ENCODE measurements around the gene CDKAL1. TPM values are rescaled to one million over a fixed set of nuclear protein-coding genes. Genes with fewer than 3 reads are reported as not detected.

Gene CDKAL1
- total RNA-seq, 1 donor from 2014 or later: 9.6 TPM

GRCh38 chr6:21171801-21172200 lies 637.5 kb downstream of the CDKAL1 start:
- no peak for DNase-seq (ENCODE audit: low spot score)
- Mint-ChIP-seq H3K36me3 (ENCODE audit: low read depth) (no peaks in the 10 kb centered on the region), H3K27ac (ENCODE audit: unreplicated experiment) (no peak overlapping the region), H3K9me3 (ENCODE audit: low read depth) (no peaks in the 10 kb centered on the region), H3K27me3 (ENCODE audit: low read depth) (no peaks in the 10 kb centered on the region), H3K4me3 (ENCODE audit: unreplicated experiment) (no peak overlapping the region), H3K4me1 (ENCODE audit: low read depth) (peaks cover 7% of the 10 kb centered on the region)
- TF ChIP-seq CTCF (IDR thresholded peaks at IDR 0.05): no peak

- H3K4me1 Mint-ChIP-seq (ENCODE audit: low read depth): peaks cover 7% of the 10 kb centered on the region
- no peak for TF ChIP-seq CTCF (IDR thresholded peaks at IDR 0.05)
- no peak overlapping the region for H3K27ac Mint-ChIP-seq (ENCODE audit: unreplicated experiment)
- H3K27me3 Mint-ChIP-seq (ENCODE audit: low read depth): no peaks in the 10 kb centered on the region
- no peak for DNase-seq (ENCODE audit: low spot score)
- H3K4me3 Mint-ChIP-seq (ENCODE audit: unreplicated experiment): no peak overlapping the region
- H3K36me3 Mint-ChIP-seq (ENCODE audit: low read depth): no peaks in the 10 kb centered on the region
- H3K9me3 Mint-ChIP-seq (ENCODE audit: low read depth): no peaks in the 10 kb centered on the region
These were observed 638.8 kb downstream of the CDKAL1 start for GRCh38 chr6:21173031-21173430.

GRCh38 chr6:21173678-21174077 lies 639.4 kb downstream of the CDKAL1 start:
- Mint-ChIP-seq H3K4me3 (ENCODE audit: unreplicated experiment) (no peak overlapping the region), H3K27me3 (ENCODE audit: low read depth) (no peaks in the 10 kb centered on the region), H3K9me3 (ENCODE audit: low read depth) (no peaks in the 10 kb centered on the region), H3K27ac (ENCODE audit: unreplicated experiment) (no peak overlapping the region), H3K36me3 (ENCODE audit: low read depth) (no peaks in the 10 kb centered on the region), H3K4me1 (ENCODE audit: low read depth) (peaks cover 7% of the 10 kb centered on the region)
- TF ChIP-seq CTCF (IDR thresholded peaks at IDR 0.05): no peak
- no peak for DNase-seq (ENCODE audit: low spot score)

GRCh38 chr6:21176197-21176596 lies 641.9 kb downstream of the CDKAL1 start:
- H3K27ac Mint-ChIP-seq (ENCODE audit: unreplicated experiment): no peak overlapping the region
- no peaks in the 10 kb centered on the region for H3K9me3 Mint-ChIP-seq (ENCODE audit: low read depth)
- no peak overlapping the region for H3K4me3 Mint-ChIP-seq (ENCODE audit: unreplicated experiment)
- no peak for DNase-seq (ENCODE audit: low spot score)
- peaks cover 3% of the 10 kb centered on the region for H3K36me3 Mint-ChIP-seq (ENCODE audit: low read depth)
- no peaks in the 10 kb centered on the region for H3K27me3 Mint-ChIP-seq (ENCODE audit: low read depth)
- no peak for TF ChIP-seq CTCF (IDR thresholded peaks at IDR 0.05)
- H3K4me1 Mint-ChIP-seq (ENCODE audit: low read depth): peaks cover 7% of the 10 kb centered on the region

- Mint-ChIP-seq H3K4me3 (ENCODE audit: unreplicated experiment) (no peak overlapping the region), H3K4me1 (ENCODE audit: low read depth) (no peaks in the 10 kb centered on the region)
These were observed 645.9 kb downstream of the CDKAL1 start for GRCh38 chr6:21180155-21180554.

More at GRCh38 chr6:21180155-21180554, 645.9 kb downstream of the CDKAL1 start:
- peaks cover 3% of the 10 kb centered on the region for H3K36me3 Mint-ChIP-seq (ENCODE audit: low read depth)
- no peak overlapping the region for H3K27ac Mint-ChIP-seq (ENCODE audit: unreplicated experiment)
- DNase-seq (ENCODE audit: low spot score): no peak
- TF ChIP-seq CTCF (IDR thresholded peaks at IDR 0.05): no peak
- H3K9me3 Mint-ChIP-seq (ENCODE audit: low read depth): no peaks in the 10 kb centered on the region
- no peaks in the 10 kb centered on the region for H3K27me3 Mint-ChIP-seq (ENCODE audit: low read depth)
